Activated B cell treated with CpG ODN at 0.5 μM for 24 hours (primary cell): Measurements from ENCODE around the gene ZNF33A. TPM values are rescaled to one million over a fixed set of nuclear protein-coding genes. Genes with fewer than 3 reads are reported as not detected.

Experiments used
- ATAC-seq: fragments of 200-7000 bp; cut with Tn5 transposase; one replicate; pipeline ENCODE4 v1.10.0; 2021; ENCODE audit warnings: low read depth, mild to moderate bottlenecking, moderate library complexity
- CTCF ChIA-PET: fragments of 350-600 bp; sonication (Branson Sonifier 250); formaldehyde crosslinking; loops from one replicate; lab custom pipeline; 2021; ENCODE audit warnings: antibody characterized with exemption; lab: Charles Lee
- POLR2A ChIA-PET: fragments of 350-600 bp; sonication (Branson Sonifier 250); formaldehyde crosslinking; loops from one replicate; lab custom pipeline; 2021; ENCODE audit warnings: antibody characterized with exemption; lab: Charles Lee
- DNase-seq: peaks from one replicate; pipeline ENCODE4 v3.0.0; 2022
- H3K27ac Mint-ChIP-seq: one replicate; pipeline ENCODE4 v1.8.0; 2020; ENCODE audit warnings: mixed read lengths
- H3K27me3 Mint-ChIP-seq: one replicate; pipeline ENCODE4 v1.8.0; 2021; ENCODE audit warnings: mixed read lengths
- H3K36me3 Mint-ChIP-seq: one replicate; pipeline ENCODE4 v1.8.0; 2021; ENCODE audit warnings: low read depth, mixed read lengths
- H3K4me1 Mint-ChIP-seq: one replicate; pipeline ENCODE4 v1.8.0; 2021; ENCODE audit warnings: mixed read lengths
- H3K4me3 Mint-ChIP-seq: one replicate; pipeline ENCODE4 v1.8.0; 2020; ENCODE audit warnings: mild to moderate bottlenecking, mixed read lengths
- H3K9me3 Mint-ChIP-seq: one replicate; pipeline ENCODE4 v1.8.0; 2020; ENCODE audit warnings: mixed read lengths
- intact Hi-C: fragments of 100-400 bp; cut with micrococcal nuclease; formaldehyde crosslinking; loops from one replicate; pipeline ENCODE4 v1.15.1; 2024
- total RNA-seq: library from RNA; stranded (reverse); gene quantifications from 2 replicates; pipeline ENCODE4 v1.2.3, GENCODE V29; 2022
- TF ChIP-seq, protein P1 (sequence below): fragments of 200-600 bp; IDR thresholded peaks from one replicate; pipeline ENCODE4 v1.8.0; 2022; ENCODE audit warnings: antibody characterized with exemption, mild to moderate bottlenecking

Gene ZNF33A
- total RNA-seq, 1 donor from 2014 or later, result 58.6 TPM

DNA sequence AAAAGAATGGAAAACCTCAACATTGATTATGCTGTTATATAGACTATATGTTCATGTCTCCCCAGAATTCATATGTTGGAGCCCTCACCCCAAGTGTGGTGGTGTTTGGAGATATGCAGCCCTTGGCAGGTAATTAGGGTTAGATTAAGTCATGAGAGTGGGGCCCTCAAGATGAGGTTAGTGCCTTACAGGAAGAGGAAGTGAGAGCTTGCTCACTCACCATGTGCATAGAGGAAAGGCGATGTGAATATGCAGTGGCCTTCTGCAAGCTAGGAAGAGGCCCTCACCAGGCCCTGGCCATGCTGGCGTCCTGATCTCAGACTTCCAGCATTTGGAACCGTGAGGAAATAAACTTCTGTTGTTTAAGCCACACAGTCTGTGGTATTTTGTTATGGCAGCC, 14.8 kb downstream of the ZNF33A start:
- no peaks in the 10 kb centered on the region for H3K27me3 Mint-ChIP-seq
- H3K4me1 Mint-ChIP-seq, result peaks cover 24% of the 10 kb centered on the region
- ChIA-PET CTCF (no interaction called here), POLR2A (interaction anchor here (1.1 kb wide), 1 partner anchor 10 kb away, joined by 3 read pairs; no protein-coding TSS in a partner anchor)
- ATAC-seq (peak; percentile 69), DNase-seq (no peak)
- H3K27ac Mint-ChIP-seq, result peak overlapping the region; percentile 43
- H3K36me3 Mint-ChIP-seq, result peaks cover 94% of the 10 kb centered on the region
- H3K9me3 Mint-ChIP-seq, result no peaks in the 10 kb centered on the region
- H3K4me3 Mint-ChIP-seq, result no peak overlapping the region
- intact Hi-C loops, result loop anchor here (2.0 kb wide), 1 partner anchor 14 kb away; the partner anchor contains the start of gene ZNF33A
- TF ChIP-seq, protein P1, sequence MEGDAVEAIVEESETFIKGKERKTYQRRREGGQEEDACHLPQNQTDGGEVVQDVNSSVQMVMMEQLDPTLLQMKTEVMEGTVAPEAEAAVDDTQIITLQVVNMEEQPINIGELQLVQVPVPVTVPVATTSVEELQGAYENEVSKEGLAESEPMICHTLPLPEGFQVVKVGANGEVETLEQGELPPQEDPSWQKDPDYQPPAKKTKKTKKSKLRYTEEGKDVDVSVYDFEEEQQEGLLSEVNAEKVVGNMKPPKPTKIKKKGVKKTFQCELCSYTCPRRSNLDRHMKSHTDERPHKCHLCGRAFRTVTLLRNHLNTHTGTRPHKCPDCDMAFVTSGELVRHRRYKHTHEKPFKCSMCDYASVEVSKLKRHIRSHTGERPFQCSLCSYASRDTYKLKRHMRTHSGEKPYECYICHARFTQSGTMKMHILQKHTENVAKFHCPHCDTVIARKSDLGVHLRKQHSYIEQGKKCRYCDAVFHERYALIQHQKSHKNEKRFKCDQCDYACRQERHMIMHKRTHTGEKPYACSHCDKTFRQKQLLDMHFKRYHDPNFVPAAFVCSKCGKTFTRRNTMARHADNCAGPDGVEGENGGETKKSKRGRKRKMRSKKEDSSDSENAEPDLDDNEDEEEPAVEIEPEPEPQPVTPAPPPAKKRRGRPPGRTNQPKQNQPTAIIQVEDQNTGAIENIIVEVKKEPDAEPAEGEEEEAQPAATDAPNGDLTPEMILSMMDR, result no peak

DNA sequence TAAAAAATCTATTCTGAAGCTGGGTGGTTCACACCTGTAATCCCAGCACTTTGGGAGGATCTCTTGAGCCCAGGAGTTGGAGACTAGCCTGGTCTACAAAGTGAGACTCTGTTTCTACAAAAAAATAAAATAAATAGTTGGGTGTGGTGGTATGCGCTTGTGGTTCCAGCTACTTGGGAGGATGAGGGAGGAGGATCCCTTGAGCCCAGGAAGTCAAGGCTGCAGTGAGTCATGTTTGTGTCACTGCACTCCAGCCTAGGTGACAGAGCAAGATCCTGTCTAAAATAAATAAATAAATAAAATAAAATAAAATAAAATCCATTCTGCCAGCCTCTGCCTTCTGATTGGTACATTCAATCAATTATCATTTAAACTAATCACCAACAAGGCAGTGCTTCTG, 17.5 kb downstream of the ZNF33A start:
- Mint-ChIP-seq H3K36me3 (peaks cover 89% of the 10 kb centered on the region), H3K9me3 (no peaks in the 10 kb centered on the region), H3K4me1 (peaks cover 24% of the 10 kb centered on the region), H3K27me3 (no peaks in the 10 kb centered on the region), H3K27ac (no peak overlapping the region), H3K4me3 (no peak overlapping the region)
- ATAC-seq (no peak), DNase-seq (no peak)
- CTCF ChIA-PET, result no interaction called here
- intact Hi-C loops, result no loop called here
- POLR2A ChIA-PET, result interaction anchor here (0.7 kb wide), 1 partner anchor 9 kb away, joined by 3 read pairs; no protein-coding TSS in a partner anchor
- TF ChIP-seq, protein P1, result no peak

DNA sequence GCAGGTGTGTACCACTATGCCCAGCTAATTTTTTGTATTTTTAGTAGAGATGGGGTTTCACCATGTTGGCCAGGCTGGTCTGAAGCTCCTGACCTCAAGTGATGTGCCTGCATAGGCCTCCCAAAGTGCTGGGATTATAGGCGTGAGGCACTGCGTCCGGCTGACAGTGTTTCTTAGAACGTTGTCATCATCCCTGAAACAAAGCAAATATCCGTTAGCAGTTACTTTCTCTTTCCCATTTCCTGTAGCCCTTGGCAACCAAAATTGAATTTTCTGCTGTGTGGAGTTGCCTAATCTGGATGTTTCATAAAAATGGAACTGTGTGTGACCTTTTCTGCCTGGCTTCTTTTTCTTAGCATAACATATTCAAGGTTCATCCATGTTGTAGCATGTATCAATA, 22.4 kb downstream of the ZNF33A start:
- H3K9me3 Mint-ChIP-seq, result no peaks in the 10 kb centered on the region
- no peak for ATAC-seq
- intact Hi-C loops, result no loop called here
- POLR2A ChIA-PET, result no interaction called here
- H3K4me1 Mint-ChIP-seq, result peaks cover 8% of the 10 kb centered on the region
- H3K4me3 Mint-ChIP-seq, result no peak overlapping the region
- DNase-seq, result no peak
- CTCF ChIA-PET, result no interaction called here
- no peaks in the 10 kb centered on the region for H3K27me3 Mint-ChIP-seq
- H3K36me3 Mint-ChIP-seq, result peaks cover 85% of the 10 kb centered on the region
- TF ChIP-seq, protein P1, result no peak
- no peak overlapping the region for H3K27ac Mint-ChIP-seq

DNA sequence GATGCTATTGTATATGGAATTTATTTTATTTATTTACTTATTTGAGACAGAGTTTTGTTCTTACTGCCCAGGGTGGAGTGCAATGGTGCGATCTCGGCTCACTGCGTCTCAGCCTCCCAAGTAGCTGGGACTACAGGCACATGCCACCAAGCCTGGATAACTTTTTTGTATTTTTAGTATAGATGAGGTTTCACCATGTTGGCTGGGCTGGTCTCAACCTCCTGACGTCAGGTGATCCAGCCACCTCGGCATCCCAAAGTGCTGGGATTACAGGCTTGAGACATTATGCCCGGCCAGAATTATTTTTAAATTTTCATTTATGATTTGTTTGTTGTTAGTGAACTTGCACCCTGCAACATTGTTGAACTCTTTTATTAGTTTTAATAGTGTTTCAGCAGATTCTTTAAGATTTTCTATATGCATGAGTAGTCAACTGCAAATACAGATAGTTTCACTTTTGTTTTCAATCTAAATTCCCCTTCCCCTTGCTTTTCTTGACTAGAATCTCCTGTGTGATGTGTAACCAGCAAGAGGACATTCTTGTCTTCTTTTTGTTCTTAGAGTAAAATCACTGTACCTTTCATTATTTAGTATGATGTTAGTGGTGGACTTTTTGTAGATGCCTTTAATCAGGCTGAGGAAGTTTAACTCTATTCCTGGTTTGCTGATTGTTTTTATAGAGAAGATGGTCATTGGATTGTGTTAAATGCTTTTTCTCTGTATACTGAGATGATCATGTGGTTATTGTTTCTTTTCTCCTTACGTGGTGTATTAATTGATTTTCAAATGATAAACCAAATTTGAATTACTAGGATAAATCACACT, 27.8 kb downstream of the ZNF33A start:
- no peak for DNase-seq
- ChIA-PET POLR2A (interaction anchor here (1.5 kb wide), 1 partner anchor 28 kb away, joined by 3 read pairs; the partner anchor contains the start of gene ZNF33A), CTCF (no interaction called here)
- Mint-ChIP-seq H3K4me1 (peaks cover 36% of the 10 kb centered on the region), H3K36me3 (peaks cover 74% of the 10 kb centered on the region), H3K4me3 (peak overlapping the region; percentile 74), H3K9me3 (peaks cover 7% of the 10 kb centered on the region), H3K27ac (peak overlapping the region; percentile 87), H3K27me3 (no peaks in the 10 kb centered on the region)
- TF ChIP-seq, protein P1, result no peak
- intact Hi-C loops, result loop anchor here (1.0 to 5.0 kb wide), 5 partner anchors 14 to 181 kb away; partner anchors contain the start of genes ZNF248, ZNF25, ZNF33A and ZNF37A
- peak; percentile 81 for ATAC-seq

DNA sequence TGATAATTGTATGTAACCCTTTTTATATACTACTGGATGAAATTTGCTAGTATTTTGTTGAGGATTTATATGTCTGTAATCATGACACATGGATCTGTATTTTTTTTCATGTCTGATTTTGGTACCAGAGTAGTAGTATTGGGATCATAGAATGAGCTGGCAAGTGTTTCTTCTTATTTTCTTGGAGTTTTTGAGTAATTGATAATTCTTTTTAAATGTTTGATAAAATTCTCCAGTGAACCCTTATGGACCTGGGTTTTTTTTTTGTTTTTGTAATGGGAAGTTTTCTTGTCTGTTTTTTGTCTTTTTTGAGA, 28.4 kb downstream of the ZNF33A start:
- DNase-seq (no peak), ATAC-seq (no peak)
- POLR2A ChIA-PET, result interaction anchor here (1.5 kb wide), 1 partner anchor 29 kb away, joined by 3 read pairs; the partner anchor contains the start of gene ZNF33A
- Mint-ChIP-seq H3K27me3 (no peaks in the 10 kb centered on the region), H3K36me3 (peaks cover 75% of the 10 kb centered on the region), H3K4me3 (peak overlapping the region; percentile 74), H3K27ac (peak overlapping the region; percentile 87), H3K4me1 (peaks cover 41% of the 10 kb centered on the region), H3K9me3 (peaks cover 7% of the 10 kb centered on the region)
- intact Hi-C loops, result loop anchor here (1.0 to 5.0 kb wide), 5 partner anchors 14 to 182 kb away; partner anchors contain the start of genes ZNF248, ZNF25, ZNF33A and ZNF37A
- CTCF ChIA-PET, result no interaction called here
- TF ChIP-seq, protein P1, result no peak
